Astrocyte of the spinal cord (primary cell): Measurements from ENCODE around the gene DPEP3.

Experiments used
- DNase-seq: peaks from one replicate; pipeline ENCODE4 v3.0.0; 2011; ENCODE audit warnings: low read depth, low spot score
- H3K4me3 ChIP-seq: 2 replicates; pipeline ENCODE4 v1.5.1; 2011; ENCODE audit warnings: low read depth, mild to moderate bottlenecking, low read length, moderate library complexity
- in situ Hi-C: cut with HindIII; loops from 2 replicates; pipeline ENCODE4 v1.10.0; 2017; ENCODE audit warnings: low sequenced_read_pairs
- TF ChIP-seq, protein P1 (sequence below): IDR thresholded peaks from 2 replicates; pipeline ENCODE4 v1.5.1; 2012; ENCODE audit warnings: low read depth, mild to moderate bottlenecking, low read length, inconsistent platforms

The DPEP3 gene

DNA sequence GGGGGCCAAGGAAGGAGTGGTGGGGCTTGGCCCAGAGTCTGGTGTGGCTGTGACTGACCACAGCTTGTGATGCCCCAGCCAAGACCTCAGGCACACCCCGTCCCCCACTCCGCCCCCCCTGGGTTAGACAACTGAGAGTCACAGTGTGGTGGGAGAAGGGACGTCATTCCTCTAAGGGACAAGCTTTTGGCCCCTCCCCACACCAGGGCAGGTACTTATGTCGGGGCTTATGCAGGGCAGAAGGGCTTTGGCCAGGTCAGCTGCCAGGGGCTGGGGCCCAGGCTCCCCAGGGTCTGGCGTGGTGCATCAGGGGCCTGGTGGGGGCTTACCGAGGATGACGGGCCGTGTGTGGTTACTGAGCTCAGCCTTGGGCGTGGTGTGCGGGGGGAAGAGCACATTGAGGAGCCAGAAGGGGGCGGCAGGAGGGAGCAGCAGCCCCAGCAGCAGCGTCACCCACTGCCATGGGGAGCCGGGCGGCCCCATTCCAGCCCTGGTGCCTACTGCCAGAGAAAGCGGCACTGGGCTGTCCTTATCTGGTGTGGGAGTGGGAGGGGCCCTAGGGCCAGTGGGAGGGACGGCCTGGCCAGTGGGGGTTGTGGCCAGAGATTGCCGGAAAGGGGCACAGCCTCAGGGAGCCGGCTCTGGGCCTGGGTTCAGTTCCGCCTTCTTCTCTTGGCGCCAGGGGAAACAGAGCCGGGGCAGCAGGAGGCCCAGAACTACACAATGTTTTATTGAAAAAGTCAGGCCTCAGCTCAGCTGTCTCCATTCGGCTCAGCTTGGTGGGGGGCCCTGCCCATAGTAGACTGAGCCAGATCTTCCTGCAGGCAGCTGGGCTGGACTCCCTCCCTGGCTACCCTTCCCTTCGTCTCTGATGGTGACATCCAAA, 36.4 kb downstream of the DPEP3 start, which contains the start of gene LCAT:
TSS of gene LCAT (minus strand) at position 502 of the 886 bp plus-strand sequence. CDS start at position 483, 19 bp downstream.
- H3K4me3 ChIP-seq = no peak within 1 kb of the TSS
- in situ Hi-C loops = no loop called here
- TF ChIP-seq, protein P1, sequence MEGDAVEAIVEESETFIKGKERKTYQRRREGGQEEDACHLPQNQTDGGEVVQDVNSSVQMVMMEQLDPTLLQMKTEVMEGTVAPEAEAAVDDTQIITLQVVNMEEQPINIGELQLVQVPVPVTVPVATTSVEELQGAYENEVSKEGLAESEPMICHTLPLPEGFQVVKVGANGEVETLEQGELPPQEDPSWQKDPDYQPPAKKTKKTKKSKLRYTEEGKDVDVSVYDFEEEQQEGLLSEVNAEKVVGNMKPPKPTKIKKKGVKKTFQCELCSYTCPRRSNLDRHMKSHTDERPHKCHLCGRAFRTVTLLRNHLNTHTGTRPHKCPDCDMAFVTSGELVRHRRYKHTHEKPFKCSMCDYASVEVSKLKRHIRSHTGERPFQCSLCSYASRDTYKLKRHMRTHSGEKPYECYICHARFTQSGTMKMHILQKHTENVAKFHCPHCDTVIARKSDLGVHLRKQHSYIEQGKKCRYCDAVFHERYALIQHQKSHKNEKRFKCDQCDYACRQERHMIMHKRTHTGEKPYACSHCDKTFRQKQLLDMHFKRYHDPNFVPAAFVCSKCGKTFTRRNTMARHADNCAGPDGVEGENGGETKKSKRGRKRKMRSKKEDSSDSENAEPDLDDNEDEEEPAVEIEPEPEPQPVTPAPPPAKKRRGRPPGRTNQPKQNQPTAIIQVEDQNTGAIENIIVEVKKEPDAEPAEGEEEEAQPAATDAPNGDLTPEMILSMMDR = no peak
- DNase-seq = peak; percentile 66

DNA sequence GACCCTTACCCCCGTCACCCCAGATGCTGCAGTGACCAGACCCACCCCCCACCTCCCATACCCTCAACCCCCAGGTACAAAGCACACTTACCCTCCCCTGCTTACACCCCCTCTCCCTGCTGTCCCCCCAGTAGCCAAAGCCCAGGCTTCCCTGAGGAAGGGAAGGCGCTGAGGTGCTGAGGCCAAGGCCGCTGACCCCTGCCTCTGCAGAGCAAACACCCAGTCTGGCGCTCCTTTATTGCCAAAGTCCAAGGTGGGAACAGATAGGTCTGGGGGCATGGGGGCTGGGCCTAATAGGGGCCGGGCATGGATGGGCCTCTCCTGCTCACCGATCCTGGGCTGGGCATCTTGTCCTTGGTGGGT, 37.1 kb downstream of the DPEP3 start:
- in situ Hi-C loops = no loop called here
- DNase-seq = no peak
- TF ChIP-seq, protein P1 = no peak
- H3K4me3 ChIP-seq = no peak overlapping the region

DNA sequence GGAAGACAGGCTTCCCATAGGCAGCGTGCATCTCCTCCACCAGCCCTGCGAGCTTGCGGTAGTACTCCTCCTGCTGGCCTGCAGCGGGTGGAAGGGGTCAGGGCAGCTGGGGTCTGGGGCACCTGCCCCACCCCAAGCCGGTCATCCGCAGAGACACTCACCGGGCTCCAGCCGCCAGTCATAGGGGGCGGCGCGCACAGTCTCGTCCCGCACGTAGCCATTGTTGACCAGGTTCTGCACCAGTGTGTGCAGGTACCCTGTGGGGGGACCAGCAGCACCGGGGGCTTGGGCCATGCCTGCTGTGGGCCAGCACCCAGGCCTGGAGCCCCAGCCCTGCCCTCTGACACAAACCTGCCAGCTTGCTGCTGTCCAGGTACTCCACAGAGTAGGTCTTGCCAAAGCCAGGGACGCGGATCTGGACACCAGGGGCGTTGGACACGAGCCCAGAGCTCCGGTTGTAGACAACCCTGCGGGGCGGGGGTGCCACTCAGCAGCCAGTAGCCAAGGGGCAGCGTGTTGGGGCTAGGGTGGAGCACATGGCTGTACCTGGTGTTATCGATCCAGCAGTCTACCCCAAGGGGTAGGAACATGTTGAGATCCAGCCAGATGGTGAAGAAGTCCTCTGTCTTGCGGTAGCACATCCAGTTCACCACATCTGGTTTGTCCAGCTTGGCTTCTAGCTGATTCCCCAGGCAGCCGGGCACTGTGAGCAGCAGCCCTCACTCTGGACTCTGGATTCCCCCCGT, 37.6 kb downstream of the DPEP3 start:
- TF ChIP-seq, protein P1 = no peak
- DNase-seq = no peak
- H3K4me3 ChIP-seq = no peak overlapping the region
- in situ Hi-C loops = no loop called here

GRCh38 chr16:67942200-67942509, 38.1 kb downstream of the DPEP3 start:
- DNase-seq = peak; percentile 27
- in situ Hi-C loops = no loop called here
- TF ChIP-seq, protein P1 = peak; percentile 81
- H3K4me3 ChIP-seq = no peak overlapping the region

DNA sequence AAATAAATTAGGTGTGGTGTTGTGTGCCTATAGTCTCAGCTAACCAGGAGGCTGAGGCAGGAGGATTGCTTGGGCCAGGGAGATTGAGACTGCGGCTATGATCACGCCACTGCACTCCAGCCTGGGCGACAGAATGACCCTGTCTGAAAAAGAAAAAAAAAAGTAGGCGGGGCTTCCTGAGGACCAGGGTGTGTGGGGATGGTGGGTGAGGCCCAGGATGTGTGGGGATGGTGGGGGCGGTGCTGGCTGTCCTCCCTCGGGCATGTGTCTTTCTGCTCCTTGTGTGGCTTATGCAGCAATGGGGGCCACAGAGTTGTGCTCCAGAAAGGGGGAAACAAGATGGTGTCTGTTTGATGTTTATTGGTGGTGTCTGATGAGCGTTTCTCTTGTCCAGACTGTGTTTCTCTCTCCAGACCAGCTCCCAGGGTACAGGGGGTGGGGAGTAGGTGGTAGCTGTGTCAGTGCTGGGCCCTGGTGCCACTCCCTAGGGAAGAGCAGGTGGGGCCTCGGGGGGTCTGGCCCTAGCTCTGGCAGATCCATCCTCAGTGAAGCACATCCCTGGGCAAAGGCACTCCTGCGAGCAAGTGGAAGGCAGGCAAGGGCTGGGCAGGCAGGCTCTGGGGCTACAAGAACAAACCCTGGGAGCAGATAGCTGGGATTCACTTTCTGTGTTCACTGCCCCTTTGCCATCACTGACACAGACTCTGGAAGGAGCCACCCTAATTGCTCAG, 38.7 kb downstream of the DPEP3 start:
- no peak for DNase-seq
- H3K4me3 ChIP-seq = no peak overlapping the region
- in situ Hi-C loops = no loop called here
- TF ChIP-seq, protein P1 = no peak

- no peak overlapping the region for H3K4me3 ChIP-seq
- in situ Hi-C loops = no loop called here
- TF ChIP-seq, protein P1 = no peak
- DNase-seq = no peak
Measured at GRCh38 chr16:67940446-67941089, 39.7 kb downstream of the DPEP3 start.
